Measurements from ENCODE around the gene EPOP.

- TF ChIP-seq EP300 (IDR thresholded peaks at IDR 0.05) (no peak), CTCF (IDR thresholded peaks at IDR 0.05) (no peak), POLR2A (IDR thresholded peaks at IDR 0.05) (no peak)
Measured at GRCh38 chr17:38706505-38707216, 31.9 kb upstream of the EPOP start.
